ENCODE data around the gene UNC5B.

DNA sequence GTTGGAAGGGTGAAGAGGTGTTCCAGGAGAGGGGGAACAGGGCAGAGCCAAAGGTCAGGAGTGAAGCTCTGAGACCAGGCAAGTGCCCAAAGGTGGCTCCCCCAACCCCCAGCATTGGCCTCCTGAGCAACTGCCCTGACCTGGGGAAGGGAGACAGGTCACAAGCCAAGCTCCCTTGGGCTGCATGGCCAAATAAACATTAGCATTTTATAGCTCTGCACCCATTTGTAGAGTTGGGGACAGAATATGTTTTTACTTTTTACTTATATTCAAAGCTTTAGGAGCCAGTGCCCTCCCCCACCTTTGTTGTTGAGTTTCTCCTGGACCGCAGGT lies 4.0 kb downstream of the UNC5B start:
- TF ChIP-seq POLR2AphosphoS5 (IDR thresholded peaks at IDR 0.05): no peak
- TF ChIP-seq EP300 (IDR thresholded peaks at IDR 0.05): no peak
- no peak for TF ChIP-seq CTCF (IDR thresholded peaks at IDR 0.05)

All from sigmoid colon (tissue), 4 donors.